HepG2 (cell line): ENCODE data around the gene CTU2. TPM values are rescaled to one million over a fixed set of nuclear protein-coding genes. Genes with fewer than 3 reads are reported as not detected.
A peak's percentile ranks its signal among the peaks of the same experiment; 100 is the strongest.

ENCODE experiments used
- ATAC-seq: fragments of 200-7000 bp; cut with Tn5 transposase; 3 replicates; pipeline ENCODE4 v1.9.1; 2020; ENCODE audit warnings: mild to moderate bottlenecking, moderate library complexity
- BruUV-seq: library from RNA; stranded (reverse); fragments of 400-500 nt; replicated peaks from 2 replicates; lab custom pipeline; 2021; lab: Mats Ljungman, UMichigan
- CTCF ChIA-PET: fragments of 300-600 bp; formaldehyde crosslinking; extraction: SDS; loops from one replicate; lab custom pipeline; 2021; ENCODE audit warnings: low total read pairs, inconsistent platforms, low intra/inter-chr PET ratio; lab: Yijun Ruan, JAX
- POLR2A ChIA-PET: fragments of 350-600 bp; sonication (Branson Sonifier 250); formaldehyde crosslinking; loops from one replicate; lab custom pipeline; 2020; ENCODE audit warnings: antibody characterized with exemption, inconsistent platforms; lab: Yijun Ruan, JAX
- DNase-seq: peaks from one replicate; pipeline ENCODE4 v3.0.0-alpha.2; 2015; ENCODE audit warnings: low spot score
- FAIRE-seq: peaks from 3 replicates; lab custom pipeline; 2011; peaks lifted over from hg19 to GRCh38; lab: Jason Lieb, UNC
- H2AFZ ChIP-seq: one replicate; pipeline ENCODE4 v1.6.1; 2011; ENCODE audit warnings: low read length, inconsistent platforms
- H3K27ac ChIP-seq: fragments of 300-600 bp; 3 replicates; pipeline ENCODE4 v1.8.0; 2011; ENCODE audit warnings: mixed run types, mild to moderate bottlenecking, mixed read lengths, low read length, inconsistent platforms; ENCODE audit not compliant: insufficient read depth; ENCODE audit errors: extremely low read length
- H3K27me3 ChIP-seq, 2 experiments: fragments of 200-600 bp in 1 of 2; 2 replicates in 1 of 2; 3 replicates in 1 of 2; pipeline versions ENCODE4 v1.6.0 to v1.8.0; 2011; ENCODE audit warnings: low read length in 2 of 2, mild to moderate bottlenecking in 2 of 2, moderate library complexity in 2 of 2, inconsistent platforms in 1 of 2; ENCODE audit not compliant: insufficient read depth in 2 of 2, control insufficient read depth in 1 of 2
- H3K36me3 ChIP-seq, 2 experiments: fragments of 200-600 bp in 1 of 2; replicated peaks in 1 of 2; 2 replicates in 1 of 2; 3 replicates in 1 of 2; pipeline versions ENCODE4 v1.5.1 to v1.8.0; 2011; ENCODE audit warnings: low read length in 2 of 2, inconsistent platforms in 1 of 2; ENCODE audit not compliant: insufficient read depth in 2 of 2, control insufficient read depth in 1 of 2
- H3K4me1 ChIP-seq: 2 replicates; pipeline ENCODE4 v1.5.1; 2012; ENCODE audit warnings: low read length, inconsistent platforms; ENCODE audit not compliant: insufficient read depth
- H3K4me2 ChIP-seq: 2 replicates; pipeline ENCODE4 v1.6.0; 2011; ENCODE audit warnings: low read depth, low read length, inconsistent platforms
- H3K4me3 ChIP-seq, 3 experiments: fragments of 200-600 bp in 1 of 3; sonication (generic), shearing (Covaris generic) in 1 of 3; replicated peaks in 1 of 3; 2 replicates each; pipeline ENCODE4 v1.5.1; 2011 to 2016; ENCODE audit warnings: low read length in 3 of 3, inconsistent platforms in 2 of 3, low read depth in 2 of 3, mild to moderate bottlenecking in 2 of 3, control low read depth in 1 of 3, mixed read lengths in 1 of 3; ENCODE audit not compliant: insufficient read depth in 1 of 3
- H3K79me2 ChIP-seq: one replicate; pipeline ENCODE4 v1.6.1; 2011; ENCODE audit warnings: low read length, inconsistent platforms; ENCODE audit not compliant: insufficient read depth
- H3K9ac ChIP-seq: 2 replicates; pipeline ENCODE4 v1.6.0; 2011; ENCODE audit warnings: mild to moderate bottlenecking, low read depth, low read length, inconsistent platforms; ENCODE audit not compliant: insufficient read depth
- H3K9me3 ChIP-seq: 2 replicates; pipeline ENCODE4 v1.5.1; 2012; ENCODE audit warnings: mild to moderate bottlenecking, low read length
- H4K20me1 ChIP-seq: 2 replicates; pipeline ENCODE4 v1.6.0; 2011; ENCODE audit warnings: inconsistent platforms, mild to moderate bottlenecking, low read length, moderate library complexity; ENCODE audit not compliant: insufficient read depth
- AGO2 ChIP-seq: fragments of 200-400 bp; formaldehyde crosslinking; optimal IDR thresholded peaks from 2 replicates; pipeline ENCODE3; 2017; ENCODE audit warnings: mild to moderate bottlenecking, low read depth, low read length, moderate library complexity
- PCBP1 ChIP-seq: fragments of 200-400 bp; formaldehyde crosslinking; IDR thresholded peaks from 2 replicates; pipeline ENCODE4 v1.6.1; 2017; ENCODE audit warnings: mild to moderate bottlenecking, low read depth, low read length, borderline replicate concordance
- RAD51 ChIP-seq: fragments of 450-650 bp; IDR thresholded peaks from 2 replicates; pipeline ENCODE4 v1.6.1; 2016; ENCODE audit warnings: borderline replicate concordance
- YEATS4 ChIP-seq: sonication (generic); formaldehyde crosslinking; IDR thresholded peaks from 2 replicates; pipeline ENCODE4 v1.4.0; 2020; ENCODE audit warnings: missing genetic modification reagents, borderline replicate concordance
- WGBS: methylation state at CpG from one replicate; pipeline ENCODE4 v1.1.6; 2017; ENCODE audit warnings: low lambda C conversion rate; 5-methylcytosine and 5-hydroxymethylcytosine counted together
- in situ Hi-C: cut with HindIII; loops from 2 replicates; pipeline ENCODE4 v1.10.0; 2017; ENCODE audit warnings: low pct_unique_long_range_greater_than_20kb; ENCODE audit not compliant: extremely low pct_ligation_motif_present
- intact Hi-C: fragments of 100-400 bp; cut with micrococcal nuclease; formaldehyde crosslinking; loops from one replicate; pipeline ENCODE4 v1.10.0; 2022; ENCODE audit not compliant: unreplicated experiment
- polyA plus RNA-seq, 8 experiments: library from polyadenylated mRNA; depleted of rRNA in 3 of 8; stranded (reverse) in 7 of 8; unstranded in 1 of 8; fragments of >200 nt; fragmentation: Illumina TruSeq in 4 of 8; extraction: Trizol in 4 of 8; gene quantifications; 2 replicates each; pipeline versions ENCODE4 v1.2.1 to v1.2.3, GENCODE V29; 2011 to 2016; ENCODE audit warnings: low read depth in 4 of 8, missing spikeins in 1 of 8, mixed read lengths in 1 of 8; ENCODE audit not compliant: insufficient read depth in 1 of 8
- total RNA-seq, 5 experiments: library from RNA; depleted of rRNA; stranded (reverse); fragments of >200 nt; fragmentation: Illumina TruSeq; extraction: Trizol; gene quantifications; 2 replicates each; pipeline ENCODE4 v1.2.3, GENCODE V29; 2016; ENCODE audit warnings: low read depth in 1 of 5
- TF ChIP-seq, protein P1 (sequence below), 2 experiments: sonication (generic) in 1 of 2; formaldehyde crosslinking in 1 of 2; IDR thresholded peaks; 2 replicates each; pipeline versions ENCODE4 v1.4.0 to v1.6.1; 2016 to 2020; ENCODE audit warnings: borderline replicate concordance in 1 of 2, low read depth in 1 of 2, mild to moderate bottlenecking in 1 of 2, missing genetic modification reagents in 1 of 2

The CTU2 gene
- total and polyA plus RNA-seq, 2 of the 13 experiments (the other 11 are each of a cell fraction or from before 2014, with no cell fraction given) = 13.3 to 21.9 TPM

DNA sequence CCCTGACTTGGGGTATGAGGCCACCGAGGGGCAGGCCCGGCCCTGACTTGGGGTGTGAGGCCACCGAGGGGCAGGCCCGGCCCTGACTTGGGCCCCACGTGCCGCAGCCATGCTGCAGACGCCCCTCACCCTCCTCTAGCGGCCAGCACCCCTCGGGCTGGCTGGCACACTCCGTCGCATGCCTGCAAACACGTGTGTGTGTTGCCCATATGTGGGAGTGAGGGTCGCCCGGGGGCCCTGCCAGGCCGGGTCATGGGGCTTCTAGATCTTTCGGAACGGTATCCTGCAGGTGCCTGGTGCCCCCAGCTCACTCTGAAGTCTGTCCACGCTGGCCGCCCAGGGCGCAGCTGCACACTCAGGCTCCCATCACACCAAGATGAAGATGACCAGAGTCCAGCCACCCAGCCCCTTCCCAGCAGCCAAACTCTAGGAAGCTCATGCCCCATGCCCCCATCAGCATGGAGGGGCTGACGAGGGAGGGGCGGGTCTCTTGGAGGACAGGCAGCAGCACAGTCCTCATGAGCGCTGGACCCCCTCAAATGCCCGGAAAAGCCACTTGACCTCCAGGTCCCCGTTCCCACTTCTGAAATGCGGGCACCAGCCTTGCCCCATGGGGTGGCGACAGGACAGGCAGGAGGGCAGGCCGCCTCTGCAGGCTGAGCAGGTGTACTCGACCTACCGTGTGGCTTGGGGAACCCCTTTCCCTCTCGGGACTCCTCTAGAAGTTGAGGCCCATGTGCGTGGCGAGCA is 33.8 kb downstream of the CTU2 start:
- H3K4me3 ChIP-seq = no peak overlapping the region
- H3K9ac ChIP-seq = no peak overlapping the region
- peaks cover 33 to 57% of the 10 kb centered on the region in 2 experiments; a peak in 4 of 5 replicates for H3K36me3 ChIP-seq
- no peak for DNase-seq
- no peak overlapping the region for H3K4me2 ChIP-seq
- no peak overlapping the region for H2AFZ ChIP-seq
- H3K9me3 ChIP-seq = no peaks in the 10 kb centered on the region
- H4K20me1 ChIP-seq = peaks cover 5% of the 10 kb centered on the region
- no peak for FAIRE-seq
- no peak for ATAC-seq
- no TSS peak for BruUV-seq
- CTCF ChIA-PET = no interaction called here
- 95% methylated on average over 24 of the region's 33 CpGs for WGBS
- H3K4me1 ChIP-seq = no peaks in the 10 kb centered on the region
- no peaks in the 10 kb centered on the region; a peak in 1 of 5 replicates for H3K27me3 ChIP-seq
- H3K79me2 ChIP-seq = no peaks in the 10 kb centered on the region
- in situ Hi-C loops (no loop called here), intact Hi-C loops (loop anchor here (5.0 kb wide), 1 partner anchor 427 kb away; no protein-coding TSS in a partner anchor)
- H3K27ac ChIP-seq = no peak overlapping the region
- no peak for TF ChIP-seq YEATS4 (CRISPR knock-in tag)
- no peak for TF ChIP-seq PCBP1
- TF ChIP-seq, protein P1, sequence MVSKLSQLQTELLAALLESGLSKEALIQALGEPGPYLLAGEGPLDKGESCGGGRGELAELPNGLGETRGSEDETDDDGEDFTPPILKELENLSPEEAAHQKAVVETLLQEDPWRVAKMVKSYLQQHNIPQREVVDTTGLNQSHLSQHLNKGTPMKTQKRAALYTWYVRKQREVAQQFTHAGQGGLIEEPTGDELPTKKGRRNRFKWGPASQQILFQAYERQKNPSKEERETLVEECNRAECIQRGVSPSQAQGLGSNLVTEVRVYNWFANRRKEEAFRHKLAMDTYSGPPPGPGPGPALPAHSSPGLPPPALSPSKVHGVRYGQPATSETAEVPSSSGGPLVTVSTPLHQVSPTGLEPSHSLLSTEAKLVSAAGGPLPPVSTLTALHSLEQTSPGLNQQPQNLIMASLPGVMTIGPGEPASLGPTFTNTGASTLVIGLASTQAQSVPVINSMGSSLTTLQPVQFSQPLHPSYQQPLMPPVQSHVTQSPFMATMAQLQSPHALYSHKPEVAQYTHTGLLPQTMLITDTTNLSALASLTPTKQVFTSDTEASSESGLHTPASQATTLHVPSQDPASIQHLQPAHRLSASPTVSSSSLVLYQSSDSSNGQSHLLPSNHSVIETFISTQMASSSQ (IDR thresholded peaks at IDR 0.05; ENCODE audit: low read depth) = no peak
- TF ChIP-seq, protein P1 (CRISPR knock-in tag; IDR thresholded peaks at IDR 0.05; ENCODE audit: borderline replicate concordance) = no peak
- no peak for TF ChIP-seq RAD51
- TF ChIP-seq AGO2 = peak; percentile 27
- POLR2A ChIA-PET = no interaction called here
